K562 (cell line): ENCODE data around the gene DUSP5. TPM values are rescaled to one million over a fixed set of nuclear protein-coding genes. Genes with fewer than 3 reads are reported as not detected.

Source experiments
- ARID1B ChIP-seq: fragments of 450-650 bp; IDR thresholded peaks from 2 replicates; pipeline ENCODE4 v1.6.1; 2016; ENCODE audit warnings: antibody characterized with exemption, mild to moderate bottlenecking, inconsistent platforms
- ARNT ChIP-seq, 2 experiments: fragments of 450-650 bp; IDR thresholded peaks; 2 replicates each; pipeline ENCODE4 v1.6.1; 2016; ENCODE audit warnings: mild to moderate bottlenecking in 1 of 2
- CBFA2T3 ChIP-seq: fragments of 450-650 bp; IDR thresholded peaks from 2 replicates; pipeline ENCODE4 v1.6.1; 2017
- CHAMP1 ChIP-seq: fragments of 450-650 bp; IDR thresholded peaks from 2 replicates; pipeline ENCODE4 v1.6.1; 2016; ENCODE audit warnings: mild to moderate bottlenecking
- EP300 ChIP-seq: IDR thresholded peaks from 2 replicates; pipeline ENCODE4 v1.6.1; 2012; ENCODE audit warnings: low read length, improper control_type of control experiment
- GATA2 ChIP-seq: sonication (generic); formaldehyde crosslinking; IDR thresholded peaks from 2 replicates; pipeline ENCODE4 v1.4.0; 2020; ENCODE audit warnings: mild to moderate bottlenecking, missing genetic modification reagents
- HMGN3 ChIP-seq: IDR thresholded peaks from 2 replicates; pipeline ENCODE4 v1.6.1; 2011; ENCODE audit warnings: borderline replicate concordance, low read depth, mild to moderate bottlenecking, mixed read lengths, low read length; ENCODE audit not compliant: insufficient read length; ENCODE audit errors: extremely low read depth
- HNRNPK ChIP-seq: fragments of 200-400 bp; formaldehyde crosslinking; IDR thresholded peaks from one replicate; pipeline ENCODE4 v1.6.1; 2018; ENCODE audit warnings: mild to moderate bottlenecking, low read depth, low read length; ENCODE audit not compliant: poor library complexity, severe bottlenecking
- NCOA2 ChIP-seq, 2 experiments: fragments of 450-650 bp; IDR thresholded peaks; 2 replicates each; pipeline ENCODE4 v1.6.1; 2018; ENCODE audit warnings: mild to moderate bottlenecking in 2 of 2, moderate library complexity in 1 of 2; ENCODE audit not compliant: partially characterized antibody in 2 of 2
- NFIC ChIP-seq: fragments of 450-650 bp; IDR thresholded peaks from 2 replicates; pipeline ENCODE4 v1.6.1; 2017; ENCODE audit warnings: mild to moderate bottlenecking, inconsistent platforms
- SMAD4 ChIP-seq: fragments of 250-450 bp; sonication (Bioruptor Pico); conservative IDR thresholded peaks from 2 replicates; pipeline ENCODE4 v1.8.0; 2021; ENCODE audit warnings: inconsistent platforms, mild to moderate bottlenecking, moderate library complexity
- SNAPC5 ChIP-seq: fragments of 250-450 bp; sonication (Bioruptor Pico); IDR thresholded peaks from 2 replicates; pipeline ENCODE4 v1.8.0; 2021; ENCODE audit warnings: moderate library complexity, mild to moderate bottlenecking, inconsistent platforms
- TOE1 ChIP-seq, 2 experiments: fragments of 450-650 bp in 1 of 2; sonication (generic) in 1 of 2; formaldehyde crosslinking in 1 of 2; IDR thresholded peaks; 2 replicates each; pipeline versions ENCODE4 v1.7.1 to v1.8.0; 2016 to 2022; ENCODE audit warnings: borderline replicate concordance in 2 of 2, mild to moderate bottlenecking in 2 of 2, antibody characterized with exemption in 1 of 2, inconsistent platforms in 1 of 2, low read depth in 1 of 2, missing genetic modification reagents in 1 of 2, moderate library complexity in 1 of 2
- ZNF395 ChIP-seq: fragments of 200-800 bp; sonication (Bioruptor generic); IDR thresholded peaks from 2 replicates; pipeline ENCODE4 v1.6.1; 2017; ENCODE audit warnings: missing genetic modification characterization, missing compliant biosample characterization
- ZNF699 ChIP-seq: fragments of 250-450 bp; sonication (Bioruptor Pico); IDR thresholded peaks from 2 replicates; pipeline ENCODE4 v1.8.0; 2021; ENCODE audit warnings: mild to moderate bottlenecking, moderate library complexity; ENCODE audit not compliant: insufficient replicate concordance
- polyA plus RNA-seq, 8 experiments: library from polyadenylated mRNA; depleted of rRNA in 4 of 8; stranded (reverse) in 5 of 8; unstranded in 3 of 8; fragments of >200 nt; fragmentation: Nextera tagmentation in 2 of 8; fragmentation: Illumina TruSeq in 1 of 8; extraction: Ambion mirVana in 2 of 8; extraction: Trizol in 1 of 8; gene quantifications; 2 replicates each; pipeline versions ENCODE4 v1.2.1 to v1.2.3, GENCODE V29; 2011 to 2014; ENCODE audit warnings: inconsistent platforms in 1 of 8, missing spikeins in 1 of 8
- total RNA-seq, 7 experiments: library from RNA; depleted of rRNA in 6 of 7; stranded (reverse); fragments of >200 nt in 6 of 7; fragmentation: Illumina TruSeq in 2 of 7; extraction: Trizol in 2 of 7; gene quantifications; 2 replicates each; pipeline versions ENCODE4 v1.2.1 to v1.2.3, GENCODE V29; 2011 to 2021; ENCODE audit warnings: low replicate concordance in 1 of 7
- TF ChIP-seq, protein P1 (sequence below), 2 experiments: fragments of 150-350 bp in 1 of 2; IDR thresholded peaks; 2 replicates each; pipeline ENCODE4 v1.6.1; 2012 to 2016; ENCODE audit warnings: low read depth in 2 of 2, low read length in 2 of 2, mild to moderate bottlenecking in 1 of 2, moderate library complexity in 1 of 2
- TF ChIP-seq, protein P2 (sequence below): sonication (generic); formaldehyde crosslinking; IDR thresholded peaks from 2 replicates; pipeline ENCODE4 v1.8.0; 2022; ENCODE audit warnings: missing genetic modification reagents, mild to moderate bottlenecking, moderate library complexity, borderline replicate concordance

The DUSP5 gene
- total and polyA plus RNA-seq, 9 of the 15 experiments (the other 6 are each of a cell fraction or from before 2014, with no cell fraction given) = 0.49 to 3.4 (median 2.0) TPM

- peak; percentile 50; the same call in 1 of the 2 replicates for TF ChIP-seq SMAD4
- TF ChIP-seq ARNT (IDR thresholded peaks at IDR 0.05) = peak in 1 of 2 experiments; percentile 67; a peak in 1 of 4 replicates
- TF ChIP-seq NFIC = peak; percentile 78
- TF ChIP-seq HMGN3 = peak; percentile 28
- no peak for TF ChIP-seq SNAPC5 (CRISPR knock-in tag)
- no peak for TF ChIP-seq HNRNPK
- TF ChIP-seq TOE1 (IDR thresholded peaks at IDR 0.05; ENCODE audit: borderline replicate concordance) = peak; percentile 13; the same call in 1 of the 2 replicates
- TF ChIP-seq TOE1 (CRISPR knock-in tag; IDR thresholded peaks at IDR 0.05; ENCODE audit: borderline replicate concordance, low read depth) = no peak
- TF ChIP-seq ARID1B = peak; percentile 96
- TF ChIP-seq, protein P1, sequence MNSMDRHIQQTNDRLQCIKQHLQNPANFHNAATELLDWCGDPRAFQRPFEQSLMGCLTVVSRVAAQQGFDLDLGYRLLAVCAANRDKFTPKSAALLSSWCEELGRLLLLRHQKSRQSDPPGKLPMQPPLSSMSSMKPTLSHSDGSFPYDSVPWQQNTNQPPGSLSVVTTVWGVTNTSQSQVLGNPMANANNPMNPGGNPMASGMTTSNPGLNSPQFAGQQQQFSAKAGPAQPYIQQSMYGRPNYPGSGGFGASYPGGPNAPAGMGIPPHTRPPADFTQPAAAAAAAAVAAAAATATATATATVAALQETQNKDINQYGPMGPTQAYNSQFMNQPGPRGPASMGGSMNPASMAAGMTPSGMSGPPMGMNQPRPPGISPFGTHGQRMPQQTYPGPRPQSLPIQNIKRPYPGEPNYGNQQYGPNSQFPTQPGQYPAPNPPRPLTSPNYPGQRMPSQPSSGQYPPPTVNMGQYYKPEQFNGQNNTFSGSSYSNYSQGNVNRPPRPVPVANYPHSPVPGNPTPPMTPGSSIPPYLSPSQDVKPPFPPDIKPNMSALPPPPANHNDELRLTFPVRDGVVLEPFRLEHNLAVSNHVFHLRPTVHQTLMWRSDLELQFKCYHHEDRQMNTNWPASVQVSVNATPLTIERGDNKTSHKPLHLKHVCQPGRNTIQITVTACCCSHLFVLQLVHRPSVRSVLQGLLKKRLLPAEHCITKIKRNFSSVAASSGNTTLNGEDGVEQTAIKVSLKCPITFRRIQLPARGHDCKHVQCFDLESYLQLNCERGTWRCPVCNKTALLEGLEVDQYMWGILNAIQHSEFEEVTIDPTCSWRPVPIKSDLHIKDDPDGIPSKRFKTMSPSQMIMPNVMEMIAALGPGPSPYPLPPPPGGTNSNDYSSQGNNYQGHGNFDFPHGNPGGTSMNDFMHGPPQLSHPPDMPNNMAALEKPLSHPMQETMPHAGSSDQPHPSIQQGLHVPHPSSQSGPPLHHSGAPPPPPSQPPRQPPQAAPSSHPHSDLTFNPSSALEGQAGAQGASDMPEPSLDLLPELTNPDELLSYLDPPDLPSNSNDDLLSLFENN (IDR thresholded peaks at IDR 0.05; ENCODE audit: low read depth in 2 of 2, low read length in 2 of 2) = peak in 1 of 2 experiments; percentile 71; a peak in 2 of 4 replicates
- TF ChIP-seq ZNF395 = 0 out of 2 replicates have a peak, but pooled peaks have one; percentile 39
- TF ChIP-seq CBFA2T3 = peak; percentile 94
- TF ChIP-seq CHAMP1 = peak; percentile 90; the same call in 1 of the 2 replicates
- TF ChIP-seq NCOA2 (IDR thresholded peaks at IDR 0.05; ENCODE audit: partially characterized antibody in 2 of 2) = peak in 1 of 2 experiments; percentile 50
- TF ChIP-seq EP300 = peak; percentile 82
- TF ChIP-seq, protein P2, sequence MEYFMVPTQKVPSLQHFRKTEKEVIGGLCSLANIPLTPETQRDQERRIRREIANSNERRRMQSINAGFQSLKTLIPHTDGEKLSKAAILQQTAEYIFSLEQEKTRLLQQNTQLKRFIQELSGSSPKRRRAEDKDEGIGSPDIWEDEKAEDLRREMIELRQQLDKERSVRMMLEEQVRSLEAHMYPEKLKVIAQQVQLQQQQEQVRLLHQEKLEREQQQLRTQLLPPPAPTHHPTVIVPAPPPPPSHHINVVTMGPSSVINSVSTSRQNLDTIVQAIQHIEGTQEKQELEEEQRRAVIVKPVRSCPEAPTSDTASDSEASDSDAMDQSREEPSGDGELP (CRISPR knock-in tag) = peak; percentile 90
- TF ChIP-seq GATA2 (CRISPR knock-in tag) = peak; percentile 69
- TF ChIP-seq ZNF699 (CRISPR knock-in tag) = no peak
These were observed 14.1 kb upstream of the DUSP5 start (continued) for GRCh38 chr10:110483633-110484032.
